ENCODE measurements around the gene KIAA0513.

KIAA0513 gene

DNA sequence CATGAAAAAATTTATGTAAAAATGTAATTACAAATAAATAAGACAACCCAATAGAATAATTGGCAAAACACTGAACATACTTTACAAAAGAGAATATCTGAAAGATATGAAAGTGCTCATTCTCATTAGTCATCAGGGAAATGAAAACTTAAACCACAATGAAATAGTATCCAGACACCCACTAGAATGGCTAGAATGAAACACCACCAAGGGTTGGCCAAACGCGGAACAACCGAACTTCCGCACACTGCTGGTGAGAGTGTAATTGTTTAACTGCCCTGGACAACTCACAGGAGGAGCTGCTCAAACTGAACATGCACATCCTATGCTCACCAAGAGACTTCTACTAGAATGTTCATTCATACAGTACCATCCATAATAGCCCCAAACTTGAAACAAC lies 10.4 kb upstream of the KIAA0513 start:
- peak in 1 of 2 experiments; percentile 88 for DNase-seq (ENCODE audit: low read depth in 1 of 2, low spot score in 1 of 2)
- peak overlapping the region; percentile 39 for H3K27ac ChIP-seq (replicated peaks)
- no peak overlapping the region for H3K4me3 ChIP-seq (replicated peaks; ENCODE audit: insufficient read depth, low read length)
- TF ChIP-seq, protein P1, sequence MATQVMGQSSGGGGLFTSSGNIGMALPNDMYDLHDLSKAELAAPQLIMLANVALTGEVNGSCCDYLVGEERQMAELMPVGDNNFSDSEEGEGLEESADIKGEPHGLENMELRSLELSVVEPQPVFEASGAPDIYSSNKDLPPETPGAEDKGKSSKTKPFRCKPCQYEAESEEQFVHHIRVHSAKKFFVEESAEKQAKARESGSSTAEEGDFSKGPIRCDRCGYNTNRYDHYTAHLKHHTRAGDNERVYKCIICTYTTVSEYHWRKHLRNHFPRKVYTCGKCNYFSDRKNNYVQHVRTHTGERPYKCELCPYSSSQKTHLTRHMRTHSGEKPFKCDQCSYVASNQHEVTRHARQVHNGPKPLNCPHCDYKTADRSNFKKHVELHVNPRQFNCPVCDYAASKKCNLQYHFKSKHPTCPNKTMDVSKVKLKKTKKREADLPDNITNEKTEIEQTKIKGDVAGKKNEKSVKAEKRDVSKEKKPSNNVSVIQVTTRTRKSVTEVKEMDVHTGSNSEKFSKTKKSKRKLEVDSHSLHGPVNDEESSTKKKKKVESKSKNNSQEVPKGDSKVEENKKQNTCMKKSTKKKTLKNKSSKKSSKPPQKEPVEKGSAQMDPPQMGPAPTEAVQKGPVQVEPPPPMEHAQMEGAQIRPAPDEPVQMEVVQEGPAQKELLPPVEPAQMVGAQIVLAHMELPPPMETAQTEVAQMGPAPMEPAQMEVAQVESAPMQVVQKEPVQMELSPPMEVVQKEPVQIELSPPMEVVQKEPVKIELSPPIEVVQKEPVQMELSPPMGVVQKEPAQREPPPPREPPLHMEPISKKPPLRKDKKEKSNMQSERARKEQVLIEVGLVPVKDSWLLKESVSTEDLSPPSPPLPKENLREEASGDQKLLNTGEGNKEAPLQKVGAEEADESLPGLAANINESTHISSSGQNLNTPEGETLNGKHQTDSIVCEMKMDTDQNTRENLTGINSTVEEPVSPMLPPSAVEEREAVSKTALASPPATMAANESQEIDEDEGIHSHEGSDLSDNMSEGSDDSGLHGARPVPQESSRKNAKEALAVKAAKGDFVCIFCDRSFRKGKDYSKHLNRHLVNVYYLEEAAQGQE (IDR thresholded peaks at IDR 0.05; ENCODE audit: insufficient replicate concordance, low read depth), result no peak
- TF ChIP-seq, protein P2, sequence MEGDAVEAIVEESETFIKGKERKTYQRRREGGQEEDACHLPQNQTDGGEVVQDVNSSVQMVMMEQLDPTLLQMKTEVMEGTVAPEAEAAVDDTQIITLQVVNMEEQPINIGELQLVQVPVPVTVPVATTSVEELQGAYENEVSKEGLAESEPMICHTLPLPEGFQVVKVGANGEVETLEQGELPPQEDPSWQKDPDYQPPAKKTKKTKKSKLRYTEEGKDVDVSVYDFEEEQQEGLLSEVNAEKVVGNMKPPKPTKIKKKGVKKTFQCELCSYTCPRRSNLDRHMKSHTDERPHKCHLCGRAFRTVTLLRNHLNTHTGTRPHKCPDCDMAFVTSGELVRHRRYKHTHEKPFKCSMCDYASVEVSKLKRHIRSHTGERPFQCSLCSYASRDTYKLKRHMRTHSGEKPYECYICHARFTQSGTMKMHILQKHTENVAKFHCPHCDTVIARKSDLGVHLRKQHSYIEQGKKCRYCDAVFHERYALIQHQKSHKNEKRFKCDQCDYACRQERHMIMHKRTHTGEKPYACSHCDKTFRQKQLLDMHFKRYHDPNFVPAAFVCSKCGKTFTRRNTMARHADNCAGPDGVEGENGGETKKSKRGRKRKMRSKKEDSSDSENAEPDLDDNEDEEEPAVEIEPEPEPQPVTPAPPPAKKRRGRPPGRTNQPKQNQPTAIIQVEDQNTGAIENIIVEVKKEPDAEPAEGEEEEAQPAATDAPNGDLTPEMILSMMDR (IDR thresholded peaks at IDR 0.05; ENCODE audit: insufficient read depth, low read length), result no peak
- TF ChIP-seq SPI1 (IDR thresholded peaks at IDR 0.05; ENCODE audit: borderline replicate concordance, low read depth), result peak; percentile 75
- no peaks in the 10 kb centered on the region for H3K27me3 ChIP-seq (ENCODE audit: insufficient read depth, poor library complexity, severe bottlenecking)

DNA sequence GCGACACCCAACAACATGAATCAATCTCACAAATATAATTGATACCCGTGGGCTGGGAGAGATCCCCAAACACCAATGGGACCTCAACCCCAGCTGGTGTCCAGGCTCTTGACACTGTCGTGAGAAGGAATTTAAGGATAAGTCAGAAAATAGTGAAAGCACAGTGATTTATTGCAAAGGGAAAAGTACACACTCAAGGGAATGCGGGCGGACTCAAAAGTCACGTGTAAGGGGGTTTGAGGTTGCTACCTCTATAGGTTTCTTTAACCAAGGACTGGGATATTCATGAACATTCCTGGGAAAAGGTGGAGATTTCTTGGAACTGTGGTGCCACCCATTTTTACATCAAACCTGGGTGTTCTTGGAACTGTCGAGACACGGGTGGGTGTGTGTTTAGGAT lies 10.0 kb upstream of the KIAA0513 start:
- no peak overlapping the region for H3K4me3 ChIP-seq (replicated peaks; ENCODE audit: insufficient read depth, low read length)
- no peak for DNase-seq (ENCODE audit: low read depth in 1 of 2, low spot score in 1 of 2)
- no peak overlapping the region; the same call in 1 of the 2 replicates for H3K27ac ChIP-seq (replicated peaks)
- TF ChIP-seq, protein P2 (IDR thresholded peaks at IDR 0.05; ENCODE audit: insufficient read depth, low read length), result no peak
- TF ChIP-seq GABPA (IDR thresholded peaks at IDR 0.05; ENCODE audit: low read depth), result no peak
- TF ChIP-seq POLR2AphosphoS5 (IDR thresholded peaks at IDR 0.05; ENCODE audit: low read depth), result no peak
- no peak for TF ChIP-seq SPI1 (IDR thresholded peaks at IDR 0.05; ENCODE audit: borderline replicate concordance, low read depth)
- TF ChIP-seq, protein P1 (IDR thresholded peaks at IDR 0.05; ENCODE audit: insufficient replicate concordance, low read depth), result no peak
- H3K27me3 ChIP-seq (ENCODE audit: insufficient read depth, poor library complexity, severe bottlenecking), result no peaks in the 10 kb centered on the region

DNA sequence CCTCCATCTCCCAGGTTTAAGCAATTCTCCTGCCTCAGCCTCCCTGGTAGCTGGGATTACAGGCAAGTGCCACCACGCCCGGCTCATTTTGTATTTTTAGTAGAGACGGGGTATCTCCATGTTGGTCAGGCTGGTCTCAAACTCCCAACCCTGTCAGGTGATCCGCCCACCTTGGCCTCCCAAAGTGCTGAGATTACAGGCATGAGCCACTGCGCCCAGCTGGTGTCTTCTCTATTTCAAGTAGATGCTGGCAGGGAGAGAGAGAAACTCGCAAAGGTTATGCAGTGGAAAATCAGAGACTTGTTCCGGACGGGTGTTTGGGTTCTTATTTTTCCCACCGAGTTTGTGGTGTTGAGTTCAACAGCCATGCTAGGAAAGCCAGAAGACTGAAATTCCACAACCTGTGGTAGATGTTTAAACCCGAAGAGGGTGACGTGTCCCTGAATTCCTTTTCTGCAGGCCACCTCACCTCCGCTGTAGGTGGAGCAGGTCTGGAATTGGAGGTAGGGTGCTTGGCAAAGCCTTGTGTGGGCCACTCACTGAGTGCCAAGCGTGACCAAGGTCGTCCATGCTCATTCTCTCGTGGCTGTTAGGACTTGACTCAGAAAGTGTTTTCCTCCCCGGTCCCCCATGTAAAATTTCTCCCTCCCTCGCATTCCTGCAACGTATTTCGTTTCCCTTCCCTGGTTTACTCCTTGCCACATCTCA lies 8.9 kb upstream of the KIAA0513 start:
- TF ChIP-seq GABPA (IDR thresholded peaks at IDR 0.05; ENCODE audit: low read depth), result no peak
- TF ChIP-seq SPI1 (IDR thresholded peaks at IDR 0.05; ENCODE audit: borderline replicate concordance, low read depth), result no peak
- no peak for TF ChIP-seq POLR2AphosphoS5 (IDR thresholded peaks at IDR 0.05; ENCODE audit: low read depth)
- TF ChIP-seq, protein P1 (IDR thresholded peaks at IDR 0.05; ENCODE audit: insufficient replicate concordance, low read depth), result no peak
- Histone ChIP-seq H3K4me3 (replicated peaks; ENCODE audit: insufficient read depth, low read length) (no peak overlapping the region), H3K27ac (replicated peaks) (no peak overlapping the region), H3K27me3 (ENCODE audit: insufficient read depth, poor library complexity, severe bottlenecking) (no peaks in the 10 kb centered on the region)
- no peak for DNase-seq (ENCODE audit: low read depth in 1 of 2, low spot score in 1 of 2)
